AG04449 (cell line): ENCODE measurements around the gene ASTN2.

ENCODE experiments used
- CTCF ChIA-PET: fragments of 350-600 bp; formaldehyde crosslinking; extraction: SDS; loops from one replicate; lab custom pipeline; 2021; ENCODE audit warnings: antibody characterized with exemption; lab: Yijun Ruan, JAX
- POLR2A ChIA-PET: fragments of 400-600, 350-600 bp; formaldehyde crosslinking; extraction: SDS; loops from one replicate; lab custom pipeline; 2020; ENCODE audit warnings: antibody characterized with exemption, inconsistent platforms; lab: Yijun Ruan, JAX
- DNase-seq: peaks from one replicate; pipeline ENCODE4 v3.0.0-alpha.2; 2010; ENCODE audit warnings: low read depth, low spot score
- H3K4me3 ChIP-seq: 2 replicates; pipeline ENCODE4 v1.5.1; 2011; ENCODE audit warnings: low read depth, mild to moderate bottlenecking, control low read depth, low read length
- CTCF ChIP-seq: IDR thresholded peaks from one replicate; pipeline ENCODE4 v1.5.1; 2011; ENCODE audit warnings: mild to moderate bottlenecking, moderate library complexity, low read length, control low read depth, inconsistent platforms; ENCODE audit not compliant: insufficient read depth; ENCODE audit errors: missing control alignments

ASTN2 gene

GRCh38 chr9:116576386-116576785, 838.5 kb downstream of the ASTN2 start:
- DNase-seq = no peak
- H3K4me3 ChIP-seq = no peak overlapping the region
- ChIA-PET POLR2A (no interaction called here), CTCF (interaction anchor here (0.6 to 4.1 kb wide), 10 partner anchors 9 to 993 kb away, joined by 3 to 20 read pairs (median 4); no protein-coding TSS in a partner anchor)
- TF ChIP-seq CTCF = no peak

DNA sequence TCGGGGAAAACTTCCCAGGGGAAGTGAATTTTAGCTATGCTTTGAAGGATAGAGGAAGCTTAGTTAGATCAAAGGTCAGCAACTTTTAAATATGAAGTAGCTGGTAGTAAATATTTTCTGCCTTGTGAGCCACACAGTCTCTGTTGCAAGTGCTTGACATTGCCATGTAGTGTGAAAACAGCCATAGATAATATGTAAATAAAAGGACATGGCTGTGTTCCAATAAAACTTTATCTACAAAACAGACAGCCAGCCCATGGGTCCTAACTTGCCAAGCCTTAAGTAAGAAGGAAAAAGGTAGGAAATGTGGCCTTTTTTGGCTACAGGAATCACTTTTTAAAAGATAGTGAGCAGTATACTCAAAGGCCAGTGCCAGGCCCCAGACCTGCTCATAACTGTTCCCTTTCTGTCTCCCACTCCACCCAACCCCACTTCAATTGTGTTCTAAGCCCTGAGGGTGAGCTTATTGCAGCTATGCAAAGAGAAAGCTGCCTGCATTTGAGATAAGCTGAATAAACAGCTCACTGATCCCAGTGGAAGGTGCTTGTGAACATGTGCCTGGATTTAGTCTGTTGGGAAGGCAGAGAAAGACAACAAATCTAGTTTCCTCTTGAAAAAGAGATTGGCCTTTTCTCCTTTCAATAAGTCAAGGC, 840.7 kb downstream of the ASTN2 start:
- POLR2A ChIA-PET = no interaction called here
- CTCF ChIA-PET = interaction anchor here (1.1 to 4.1 kb wide), 8 partner anchors 9 to 981 kb away, joined by 3 to 20 read pairs (median 4); no protein-coding TSS in a partner anchor
- no peak for DNase-seq
- no peak for TF ChIP-seq CTCF
- no peak overlapping the region for H3K4me3 ChIP-seq

- peak; percentile 98 for TF ChIP-seq CTCF
- H3K4me3 ChIP-seq = no peak overlapping the region
- DNase-seq = no peak
- POLR2A ChIA-PET = interaction anchor here (0.6 kb wide), 1 partner anchor 23 kb away, joined by 3 read pairs; no protein-coding TSS in a partner anchor
- CTCF ChIA-PET = interaction anchor here (0.6 to 7.5 kb wide), 44 partner anchors 8 to 981 kb away, joined by 3 to 107 read pairs (median 4); partner anchors contain the start of gene PAPPA
These were observed 842.6 kb downstream of the ASTN2 start for GRCh38 chr9:116572095-116572748.

DNA sequence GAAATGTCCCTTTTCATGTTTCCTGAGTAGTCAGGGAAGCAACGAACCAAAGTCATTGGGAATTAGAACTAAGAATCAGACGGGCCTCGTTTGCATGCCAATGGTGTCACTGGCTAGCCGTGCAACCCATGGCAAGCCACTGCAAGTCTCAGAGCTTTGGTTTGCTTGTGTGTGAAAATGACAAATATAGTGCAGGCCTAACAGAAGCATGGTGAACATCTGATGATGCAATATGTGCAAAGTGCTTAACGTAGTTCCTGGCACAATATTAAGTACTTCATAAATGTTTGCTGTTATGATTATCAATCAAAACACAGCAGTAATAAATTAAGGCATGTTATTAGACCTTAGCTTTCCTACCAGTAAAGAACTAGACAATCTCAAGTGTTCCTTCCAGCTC, 845.7 kb downstream of the ASTN2 start:
- no peak overlapping the region for H3K4me3 ChIP-seq
- TF ChIP-seq CTCF = no peak
- no peak for DNase-seq
- ChIA-PET POLR2A (no interaction called here), CTCF (interaction anchor here (1.0 to 7.5 kb wide), 5 partner anchors 11 to 984 kb away, joined by 3 to 107 read pairs (median 4); no protein-coding TSS in a partner anchor)

- TF ChIP-seq CTCF = no peak
- ChIA-PET CTCF (interaction anchor here (0.7 to 7.5 kb wide), 3 partner anchors 10 to 976 kb away, joined by 3 to 107 read pairs (median 3); no protein-coding TSS in a partner anchor), POLR2A (no interaction called here)
- no peak overlapping the region for H3K4me3 ChIP-seq
- DNase-seq = no peak
These were observed 848.0 kb downstream of the ASTN2 start for GRCh38 chr9:116566677-116567488.
